Glutamatergic neuron (in vitro differentiated cells): ENCODE data around the gene TFCP2L1. TPM values are rescaled to one million over a fixed set of nuclear protein-coding genes. Genes with fewer than 3 reads are reported as not detected.

Source experiments
- DNase-seq: peaks from one replicate; pipeline ENCODE4 v3.0.0; 2022
- H3K27ac Mint-ChIP-seq: one replicate; pipeline ENCODE4 v1.8.0; 2020; ENCODE audit warnings: mild to moderate bottlenecking, mixed read lengths, inconsistent platforms; ENCODE audit not compliant: unreplicated experiment
- H3K27me3 Mint-ChIP-seq: one replicate; pipeline ENCODE4 v1.8.0; 2020; ENCODE audit warnings: mild to moderate bottlenecking, moderate library complexity, mixed read lengths, inconsistent platforms; ENCODE audit not compliant: unreplicated experiment
- H3K36me3 Mint-ChIP-seq: one replicate; pipeline ENCODE4 v1.8.0; 2020; ENCODE audit warnings: mild to moderate bottlenecking, mixed read lengths, inconsistent platforms; ENCODE audit not compliant: unreplicated experiment
- H3K4me1 Mint-ChIP-seq: one replicate; pipeline ENCODE4 v1.8.0; 2020; ENCODE audit warnings: mild to moderate bottlenecking, low read depth, mixed read lengths, inconsistent platforms; ENCODE audit not compliant: unreplicated experiment
- H3K4me3 Mint-ChIP-seq: one replicate; pipeline ENCODE4 v1.8.0; 2020; ENCODE audit warnings: mild to moderate bottlenecking, mixed read lengths, inconsistent platforms; ENCODE audit not compliant: unreplicated experiment
- H3K9me3 Mint-ChIP-seq: one replicate; pipeline ENCODE4 v1.8.0; 2020; ENCODE audit warnings: mild to moderate bottlenecking, moderate library complexity, mixed read lengths, inconsistent platforms; ENCODE audit not compliant: unreplicated experiment
- CTCF ChIP-seq: fragments of 200-600 bp; sonication (generic); IDR thresholded peaks from one replicate; pipeline ENCODE4 v1.5.0; 2021; ENCODE audit not compliant: partially characterized antibody, unreplicated experiment
- total RNA-seq: library from RNA; stranded (reverse); fragmentation: NEBNext Ultra II Directional; extraction: Animal tissue kit (Norgen Biotek cat#: 25700); gene quantifications from one replicate; pipeline ENCODE4 v1.2.1, GENCODE V29; 2021; ENCODE audit not compliant: unreplicated experiment

TFCP2L1 gene
- total RNA-seq, 1 donor from 2014 or later, result 0.07 TPM

GRCh38 chr2:121242175-121242875, 42.7 kb downstream of the TFCP2L1 start:
- DNase-seq, result no peak
- Mint-ChIP-seq H3K9me3 (peaks cover 4% of the 10 kb centered on the region), H3K27me3 (no peaks in the 10 kb centered on the region), H3K36me3 (no peaks in the 10 kb centered on the region), H3K4me1 (no peaks in the 10 kb centered on the region), H3K27ac (no peak overlapping the region), H3K4me3 (no peak overlapping the region)
- no peak for TF ChIP-seq CTCF

- peaks cover 5% of the 10 kb centered on the region for H3K36me3 Mint-ChIP-seq
- H3K27ac Mint-ChIP-seq, result no peak overlapping the region
- no peak overlapping the region for H3K4me3 Mint-ChIP-seq
- peaks cover 4% of the 10 kb centered on the region for H3K9me3 Mint-ChIP-seq
- peaks cover 2% of the 10 kb centered on the region for H3K27me3 Mint-ChIP-seq
- no peak for TF ChIP-seq CTCF
- no peak for DNase-seq
- H3K4me1 Mint-ChIP-seq, result no peaks in the 10 kb centered on the region
These were observed 43.5 kb downstream of the TFCP2L1 start for GRCh38 chr2:121241466-121241865.

- Mint-ChIP-seq H3K27ac (no peak overlapping the region), H3K9me3 (peaks cover 4% of the 10 kb centered on the region), H3K4me3 (no peak overlapping the region), H3K36me3 (peaks cover 5% of the 10 kb centered on the region), H3K4me1 (no peaks in the 10 kb centered on the region), H3K27me3 (peaks cover 2% of the 10 kb centered on the region)
- no peak for TF ChIP-seq CTCF
- DNase-seq, result no peak
These were observed 44.6 kb downstream of the TFCP2L1 start for GRCh38 chr2:121240436-121240835.

- peaks cover 4% of the 10 kb centered on the region for H3K9me3 Mint-ChIP-seq
- peaks cover 2% of the 10 kb centered on the region for H3K27me3 Mint-ChIP-seq
- no peak overlapping the region for H3K4me3 Mint-ChIP-seq
- no peak overlapping the region for H3K27ac Mint-ChIP-seq
- H3K4me1 Mint-ChIP-seq, result no peaks in the 10 kb centered on the region
- no peak for DNase-seq
- H3K36me3 Mint-ChIP-seq, result peaks cover 5% of the 10 kb centered on the region
- no peak for TF ChIP-seq CTCF
These were observed 45.0 kb downstream of the TFCP2L1 start for GRCh38 chr2:121239969-121240368.

- no peak for TF ChIP-seq CTCF
- Mint-ChIP-seq H3K9me3 (peaks cover 2% of the 10 kb centered on the region), H3K27me3 (peaks cover 2% of the 10 kb centered on the region)
These were observed 45.5 kb downstream of the TFCP2L1 start for GRCh38 chr2:121239471-121239870.

More at GRCh38 chr2:121239471-121239870, 45.5 kb downstream of the TFCP2L1 start:
- DNase-seq, result no peak
- no peaks in the 10 kb centered on the region for H3K4me1 Mint-ChIP-seq
- peaks cover 5% of the 10 kb centered on the region for H3K36me3 Mint-ChIP-seq
- H3K27ac Mint-ChIP-seq, result no peak overlapping the region
- no peak overlapping the region for H3K4me3 Mint-ChIP-seq
